Neural progenitor cell (in vitro differentiated cells): Measurements from ENCODE around the gene CX3CL1.

Experiments
- EZH2phosphoT487 ChIP-seq: fragments of 200-600 bp; sonication (generic); IDR thresholded peaks from 2 replicates; pipeline ENCODE4 v1.6.1; 2017; ENCODE audit warnings: antibody characterized with exemption
- TF ChIP-seq, protein P1 (sequence below): fragments of 200-600 bp; sonication (generic); IDR thresholded peaks from 2 replicates; pipeline ENCODE4 v1.5.1; 2017; ENCODE audit warnings: antibody characterized with exemption, mild to moderate bottlenecking

GRCh38 chr16:57331355-57331754 lies 40.9 kb upstream of the CX3CL1 start:
- TF ChIP-seq, protein P1, sequence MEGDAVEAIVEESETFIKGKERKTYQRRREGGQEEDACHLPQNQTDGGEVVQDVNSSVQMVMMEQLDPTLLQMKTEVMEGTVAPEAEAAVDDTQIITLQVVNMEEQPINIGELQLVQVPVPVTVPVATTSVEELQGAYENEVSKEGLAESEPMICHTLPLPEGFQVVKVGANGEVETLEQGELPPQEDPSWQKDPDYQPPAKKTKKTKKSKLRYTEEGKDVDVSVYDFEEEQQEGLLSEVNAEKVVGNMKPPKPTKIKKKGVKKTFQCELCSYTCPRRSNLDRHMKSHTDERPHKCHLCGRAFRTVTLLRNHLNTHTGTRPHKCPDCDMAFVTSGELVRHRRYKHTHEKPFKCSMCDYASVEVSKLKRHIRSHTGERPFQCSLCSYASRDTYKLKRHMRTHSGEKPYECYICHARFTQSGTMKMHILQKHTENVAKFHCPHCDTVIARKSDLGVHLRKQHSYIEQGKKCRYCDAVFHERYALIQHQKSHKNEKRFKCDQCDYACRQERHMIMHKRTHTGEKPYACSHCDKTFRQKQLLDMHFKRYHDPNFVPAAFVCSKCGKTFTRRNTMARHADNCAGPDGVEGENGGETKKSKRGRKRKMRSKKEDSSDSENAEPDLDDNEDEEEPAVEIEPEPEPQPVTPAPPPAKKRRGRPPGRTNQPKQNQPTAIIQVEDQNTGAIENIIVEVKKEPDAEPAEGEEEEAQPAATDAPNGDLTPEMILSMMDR = no peak
- no peak for TF ChIP-seq EZH2phosphoT487
